ENCODE measurements around the gene SLC6A12.

- TF ChIP-seq CTCF (IDR thresholded peaks at IDR 0.05) = no peak
- no peak for TF ChIP-seq POLR2A (IDR thresholded peaks at IDR 0.05)
These were observed 2.9 kb downstream of the SLC6A12 start for GRCh38 chr12:211142-211465.

Measured in heart left ventricle (tissue), 13 donors.